ENCODE results near the gene MYOM3. TPM values are rescaled to one million over a fixed set of nuclear protein-coding genes. Genes with fewer than 3 reads are reported as not detected.

Gene MYOM3
- total and polyA plus RNA-seq, 2 experiments from 2014 or later, result 2.0 to 2.4 TPM

- no peak for TF ChIP-seq CTCF (IDR thresholded peaks at IDR 0.05; ENCODE audit: poor library complexity)
- no peak for TF ChIP-seq EZH2phosphoT487 (IDR thresholded peaks at IDR 0.05; ENCODE audit: low read depth, severe bottlenecking, unreplicated experiment)
- no peak for TF ChIP-seq EZH2 (IDR thresholded peaks at IDR 0.05; ENCODE audit: borderline replicate concordance)
- peak overlapping the region; percentile 90 for H3K27ac ChIP-seq
Observed at GRCh38 chr1:24103408-24103807, 8.5 kb downstream of the MYOM3 start.

GRCh38 chr1:24102961-24103360, 9.0 kb downstream of the MYOM3 start:
- Histone ChIP-seq H3K27me3 (no peaks in the 10 kb centered on the region), H3K4me1 (ENCODE audit: insufficient read depth) (peaks cover 27% of the 10 kb centered on the region), H3K79me2 (no peaks in the 10 kb centered on the region), H3K9me3 (ENCODE audit: low read depth) (no peaks in the 10 kb centered on the region), H3K36me3 (replicated peaks; ENCODE audit: insufficient read depth, low read depth) (no peaks in the 10 kb centered on the region), H3K4me3 (no peak overlapping the region), H3K9me2 (replicated peaks; ENCODE audit: insufficient read depth) (no peaks in the 10 kb centered on the region), H3K4me2 (no peak overlapping the region), H3K27ac (peak overlapping the region; percentile 90), H2AFZ (no peak overlapping the region), H4K20me1 (ENCODE audit: insufficient read depth, poor library complexity, severe bottlenecking) (no peaks in the 10 kb centered on the region)
- TF ChIP-seq EZH2phosphoT487 (IDR thresholded peaks at IDR 0.05; ENCODE audit: low read depth, severe bottlenecking, unreplicated experiment), result no peak
- TF ChIP-seq EZH2 (IDR thresholded peaks at IDR 0.05; ENCODE audit: borderline replicate concordance), result no peak
- no peak for DNase-seq (ENCODE audit: low spot score)
- WGBS (ENCODE audit: low lambda C conversion rate, missing lambda C conversion rate), result 86% methylated on average over 8 of the region's 8 CpGs

More at GRCh38 chr1:24103408-24103807, 8.5 kb downstream of the MYOM3 start:
- no peak overlapping the region for H3K4me2 ChIP-seq
- no peaks in the 10 kb centered on the region for H3K79me2 ChIP-seq
- no peak overlapping the region for H3K4me3 ChIP-seq
- H3K9me3 ChIP-seq (ENCODE audit: low read depth), result no peaks in the 10 kb centered on the region
- DNase-seq (ENCODE audit: low spot score), result no peak
- H3K36me3 ChIP-seq (replicated peaks; ENCODE audit: insufficient read depth, low read depth), result no peaks in the 10 kb centered on the region
- no peaks in the 10 kb centered on the region for H4K20me1 ChIP-seq (ENCODE audit: insufficient read depth, poor library complexity, severe bottlenecking)
- 33% methylated on average over 3 of the region's 3 CpGs for WGBS (ENCODE audit: low lambda C conversion rate, missing lambda C conversion rate)
- no peaks in the 10 kb centered on the region for H3K9me2 ChIP-seq (replicated peaks; ENCODE audit: insufficient read depth)
- no peaks in the 10 kb centered on the region for H3K27me3 ChIP-seq
- peaks cover 27% of the 10 kb centered on the region for H3K4me1 ChIP-seq (ENCODE audit: insufficient read depth)
- H2AFZ ChIP-seq, result no peak overlapping the region

GRCh38 chr1:24101796-24102586, 9.9 kb downstream of the MYOM3 start:
- Histone ChIP-seq H3K4me1 (ENCODE audit: insufficient read depth) (peaks cover 23% of the 10 kb centered on the region), H3K27ac (peak overlapping the region; percentile 90), H2AFZ (no peak overlapping the region), H3K36me3 (replicated peaks; ENCODE audit: insufficient read depth, low read depth) (no peaks in the 10 kb centered on the region), H3K4me3 (no peak overlapping the region), H3K79me2 (no peaks in the 10 kb centered on the region), H3K9me2 (replicated peaks; ENCODE audit: insufficient read depth) (no peaks in the 10 kb centered on the region), H3K4me2 (no peak overlapping the region), H3K27me3 (no peaks in the 10 kb centered on the region), H4K20me1 (ENCODE audit: insufficient read depth, poor library complexity, severe bottlenecking) (no peaks in the 10 kb centered on the region), H3K9me3 (ENCODE audit: low read depth) (no peaks in the 10 kb centered on the region)
- DNase-seq (ENCODE audit: low spot score), result peak; percentile 44
- TF ChIP-seq EZH2phosphoT487 (IDR thresholded peaks at IDR 0.05; ENCODE audit: low read depth, severe bottlenecking, unreplicated experiment), result no peak
- TF ChIP-seq EZH2 (IDR thresholded peaks at IDR 0.05; ENCODE audit: borderline replicate concordance), result no peak
- TF ChIP-seq CTCF (IDR thresholded peaks at IDR 0.05; ENCODE audit: poor library complexity), result no peak
- WGBS (ENCODE audit: low lambda C conversion rate, missing lambda C conversion rate), result 66% methylated on average over 9 of the region's 9 CpGs

GRCh38 chr1:24100945-24101737, 10.8 kb downstream of the MYOM3 start:
- peak overlapping the region; percentile 90 for H3K27ac ChIP-seq
- H3K4me3 ChIP-seq, result no peak overlapping the region
- H3K4me1 ChIP-seq (ENCODE audit: insufficient read depth), result peaks cover 23% of the 10 kb centered on the region
- no peaks in the 10 kb centered on the region for H3K9me2 ChIP-seq (replicated peaks; ENCODE audit: insufficient read depth)
- 81% methylated on average over 13 of the region's 13 CpGs for WGBS (ENCODE audit: low lambda C conversion rate, missing lambda C conversion rate)
- no peaks in the 10 kb centered on the region for H3K27me3 ChIP-seq
- H3K9me3 ChIP-seq (ENCODE audit: low read depth), result no peaks in the 10 kb centered on the region
- H3K79me2 ChIP-seq, result no peaks in the 10 kb centered on the region
- peak; percentile 63 for DNase-seq (ENCODE audit: low spot score)
- TF ChIP-seq EZH2 (IDR thresholded peaks at IDR 0.05; ENCODE audit: borderline replicate concordance) (no peak), EZH2phosphoT487 (IDR thresholded peaks at IDR 0.05; ENCODE audit: low read depth, severe bottlenecking, unreplicated experiment) (no peak), CTCF (IDR thresholded peaks at IDR 0.05; ENCODE audit: poor library complexity) (no peak)
- no peak overlapping the region for H2AFZ ChIP-seq
- H4K20me1 ChIP-seq (ENCODE audit: insufficient read depth, poor library complexity, severe bottlenecking), result no peaks in the 10 kb centered on the region
- H3K36me3 ChIP-seq (replicated peaks; ENCODE audit: insufficient read depth, low read depth), result no peaks in the 10 kb centered on the region
- H3K4me2 ChIP-seq, result no peak overlapping the region
